WTC11 (cell line): Measurements from ENCODE around the gene MANF. TPM values are rescaled to one million over a fixed set of nuclear protein-coding genes. Genes with fewer than 3 reads are reported as not detected.

Source experiments
- ATAC-seq: fragments of 200-7000 bp; cut with Tn5 transposase; 2 replicates; pipeline ENCODE4 v1.10.0; 2021; ENCODE audit warnings: mild to moderate bottlenecking, moderate library complexity
- CTCF ChIA-PET: fragments of 300-600 bp; sonication (Branson Sonifier 250); formaldehyde crosslinking; loops from one replicate; lab custom pipeline; 2021; ENCODE audit warnings: antibody characterized with exemption; lab: Charles Lee
- POLR2A ChIA-PET: fragments of 350-600 bp; sonication (Branson Sonifier 250); formaldehyde crosslinking; loops from one replicate; lab custom pipeline; 2021; ENCODE audit warnings: antibody characterized with exemption; lab: Charles Lee
- DNase-seq: peaks from one replicate; pipeline ENCODE4 v3.0.0; 2021; ENCODE audit warnings: low spot score
- H3K27ac Mint-ChIP-seq: 2 replicates; pipeline ENCODE4 v1.8.0; 2021; ENCODE audit warnings: mixed read lengths
- H3K27me3 Mint-ChIP-seq: 2 replicates; pipeline ENCODE4 v1.8.0; 2021; ENCODE audit warnings: low read depth, mild to moderate bottlenecking, moderate library complexity, mixed read lengths
- H3K36me3 Mint-ChIP-seq: 2 replicates; pipeline ENCODE4 v1.8.0; 2021; ENCODE audit warnings: mixed read lengths
- H3K4me1 Mint-ChIP-seq: 2 replicates; pipeline ENCODE4 v1.8.0; 2022; ENCODE audit warnings: mixed read lengths
- H3K4me3 Mint-ChIP-seq: 2 replicates; pipeline ENCODE4 v1.8.0; 2021; ENCODE audit warnings: mild to moderate bottlenecking, moderate library complexity, mixed read lengths
- H3K9me3 Mint-ChIP-seq: 2 replicates; pipeline ENCODE4 v1.8.0; 2021; ENCODE audit warnings: mixed read lengths
- AFF4 ChIP-seq: sonication (generic); formaldehyde crosslinking; IDR thresholded peaks from 2 replicates; pipeline ENCODE4 v1.8.1; 2023; ENCODE audit warnings: mild to moderate bottlenecking, missing genetic modification reagents, borderline replicate concordance
- AR ChIP-seq: fragments of 250-450 bp; sonication (Bioruptor Pico); IDR thresholded peaks from 2 replicates; pipeline ENCODE4 v1.9.0; 2021; ENCODE audit warnings: mild to moderate bottlenecking
- ATF1 ChIP-seq: sonication (generic); formaldehyde crosslinking; IDR thresholded peaks from 2 replicates; pipeline ENCODE4 v1.8.1; 2023; ENCODE audit warnings: mild to moderate bottlenecking, moderate library complexity, missing genetic modification reagents
- CBFB ChIP-seq: sonication (generic); formaldehyde crosslinking; IDR thresholded peaks from 2 replicates; pipeline ENCODE4 v1.8.1; 2022; ENCODE audit warnings: mild to moderate bottlenecking, low read depth, missing genetic modification reagents
- CREB1 ChIP-seq: sonication (generic); formaldehyde crosslinking; IDR thresholded peaks from 2 replicates; pipeline ENCODE4 v1.8.0; 2023; ENCODE audit warnings: mild to moderate bottlenecking, missing genetic modification reagents
- CREM ChIP-seq: sonication (generic); formaldehyde crosslinking; IDR thresholded peaks from 2 replicates; pipeline ENCODE4 v1.8.1; 2022; ENCODE audit warnings: mild to moderate bottlenecking, missing genetic modification reagents, moderate library complexity
- ELF4 ChIP-seq: sonication (generic); formaldehyde crosslinking; IDR thresholded peaks from 2 replicates; pipeline ENCODE4 v1.8.1; 2022; ENCODE audit warnings: low read depth, mild to moderate bottlenecking, moderate library complexity, missing genetic modification reagents
- ETV6 ChIP-seq: sonication (generic); formaldehyde crosslinking; IDR thresholded peaks from 2 replicates; pipeline ENCODE4 v1.8.1; 2022; ENCODE audit warnings: mild to moderate bottlenecking, missing genetic modification reagents
- FOXP4 ChIP-seq: sonication (generic); formaldehyde crosslinking; IDR thresholded peaks from 2 replicates; pipeline ENCODE4 v1.8.0; 2022; ENCODE audit warnings: mild to moderate bottlenecking, missing genetic modification reagents
- GABPB1 ChIP-seq: sonication (generic); formaldehyde crosslinking; IDR thresholded peaks from 2 replicates; pipeline ENCODE4 v1.8.1; 2023; ENCODE audit warnings: mild to moderate bottlenecking, missing genetic modification reagents
- MYBL2 ChIP-seq: sonication (generic); formaldehyde crosslinking; IDR thresholded peaks from 2 replicates; pipeline ENCODE4 v1.8.1; 2023; ENCODE audit warnings: mild to moderate bottlenecking, moderate library complexity, missing genetic modification reagents
- NR1H2 ChIP-seq: sonication (generic); formaldehyde crosslinking; IDR thresholded peaks from 2 replicates; pipeline ENCODE4 v1.9.0; 2021; ENCODE audit warnings: mild to moderate bottlenecking, moderate library complexity, missing genetic modification reagents
- OVOL2 ChIP-seq: fragments of 250-450 bp; sonication (Bioruptor Pico); IDR thresholded peaks from 2 replicates; pipeline ENCODE4 v1.9.0; 2021; ENCODE audit warnings: mild to moderate bottlenecking, borderline replicate concordance
- TCF7 ChIP-seq: sonication (generic); formaldehyde crosslinking; IDR thresholded peaks from 2 replicates; pipeline ENCODE4 v1.8.0; 2022; ENCODE audit warnings: mild to moderate bottlenecking, low read depth, missing genetic modification reagents, moderate library complexity
- USF1 ChIP-seq: sonication (generic); formaldehyde crosslinking; IDR thresholded peaks from 2 replicates; pipeline ENCODE4 v1.8.0; 2022; ENCODE audit warnings: mild to moderate bottlenecking, missing genetic modification reagents
- ZBTB21 ChIP-seq: sonication (generic); formaldehyde crosslinking; IDR thresholded peaks from 2 replicates; pipeline ENCODE4 v1.8.1; 2023; ENCODE audit warnings: mild to moderate bottlenecking, missing genetic modification reagents, borderline replicate concordance
- ZNF121 ChIP-seq: sonication (generic); formaldehyde crosslinking; IDR thresholded peaks from 2 replicates; pipeline ENCODE4 v1.8.0; 2023; ENCODE audit warnings: missing genetic modification reagents
- ZNF232 ChIP-seq: sonication (generic); formaldehyde crosslinking; IDR thresholded peaks from 2 replicates; pipeline ENCODE4 v1.8.0; 2022; ENCODE audit warnings: mild to moderate bottlenecking, missing genetic modification reagents
- ZNF423 ChIP-seq: fragments of 250-450 bp; sonication (Bioruptor Pico); IDR thresholded peaks from 2 replicates; pipeline ENCODE4 v2.1.2; 2022; ENCODE audit warnings: mild to moderate bottlenecking, moderate library complexity
- total RNA-seq: library from RNA; stranded (reverse); gene quantifications from 3 replicates; pipeline ENCODE4 v1.2.3, GENCODE V29; 2021
- TF ChIP-seq, protein P1 (sequence below): sonication (generic); formaldehyde crosslinking; IDR thresholded peaks from 2 replicates; pipeline ENCODE4 v1.8.1; 2022; ENCODE audit warnings: mild to moderate bottlenecking, moderate library complexity, missing genetic modification reagents

MANF gene
- total RNA-seq, 1 experiment from 2014 or later: 121 TPM

DNA sequence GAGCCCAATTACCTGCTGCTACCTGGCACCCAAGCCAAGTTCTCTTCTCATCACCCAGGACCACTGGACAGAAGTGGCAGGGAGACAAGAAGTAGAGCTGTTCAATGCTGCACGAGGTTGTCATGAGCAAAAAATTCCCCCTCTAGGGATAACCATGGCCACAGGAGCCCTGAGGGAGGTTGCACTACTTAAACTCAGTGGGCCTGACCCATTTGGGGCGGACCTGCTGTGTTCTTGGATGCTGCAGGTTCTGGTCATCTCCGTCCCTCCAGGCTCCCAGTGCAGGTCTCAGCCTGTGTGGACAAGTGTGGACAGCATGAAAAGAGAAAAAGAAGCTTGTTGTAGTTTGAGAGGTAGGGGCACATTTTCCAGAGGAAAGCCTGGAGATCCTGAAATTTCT, 26.1 kb upstream of the MANF start (continued):
- TF ChIP-seq, protein P1, sequence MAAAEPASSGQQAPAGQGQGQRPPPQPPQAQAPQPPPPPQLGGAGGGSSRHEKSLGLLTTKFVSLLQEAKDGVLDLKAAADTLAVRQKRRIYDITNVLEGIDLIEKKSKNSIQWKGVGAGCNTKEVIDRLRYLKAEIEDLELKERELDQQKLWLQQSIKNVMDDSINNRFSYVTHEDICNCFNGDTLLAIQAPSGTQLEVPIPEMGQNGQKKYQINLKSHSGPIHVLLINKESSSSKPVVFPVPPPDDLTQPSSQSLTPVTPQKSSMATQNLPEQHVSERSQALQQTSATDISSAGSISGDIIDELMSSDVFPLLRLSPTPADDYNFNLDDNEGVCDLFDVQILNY: no peak

DNA sequence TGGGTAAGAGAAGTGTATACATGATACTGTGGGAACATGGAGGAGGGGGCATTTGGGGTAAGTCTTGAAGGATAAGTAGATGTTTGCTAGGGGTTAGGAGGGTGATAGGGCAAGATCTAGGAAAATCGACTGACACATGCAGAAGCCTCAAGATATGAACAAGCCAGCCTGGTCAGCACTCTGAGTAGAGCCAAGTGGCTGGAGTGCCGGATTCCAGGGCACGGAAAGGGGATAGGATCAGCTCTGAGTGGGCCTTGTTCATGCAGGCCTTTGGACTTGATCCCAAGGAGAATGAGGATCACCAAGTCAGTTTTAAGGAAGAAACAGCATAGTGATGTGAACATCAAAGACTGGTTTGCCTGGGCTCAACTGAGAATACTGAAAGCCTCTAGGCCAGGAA, 24.3 kb upstream of the MANF start:
- Mint-ChIP-seq H3K27me3 (no peaks in the 10 kb centered on the region; the same call in 1 of the 2 replicates), H3K27ac (no peak overlapping the region), H3K4me3 (no peak overlapping the region), H3K4me1 (no peaks in the 10 kb centered on the region), H3K36me3 (no peaks in the 10 kb centered on the region), H3K9me3 (peaks cover 9% of the 10 kb centered on the region; the same call in 1 of the 2 replicates)
- ChIA-PET POLR2A (no interaction called here), CTCF (interaction anchor here (0.9 to 1.4 kb wide), 2 partner anchors 11 to 260 kb away, joined by 3 to 7 read pairs; no protein-coding TSS in a partner anchor)
- TF ChIP-seq GABPB1: no peak
- no peak for TF ChIP-seq FOXP4
- TF ChIP-seq USF1 (CRISPR knock-in tag): no peak
- TF ChIP-seq MYBL2 (CRISPR knock-in tag): no peak
- no peak for TF ChIP-seq OVOL2 (CRISPR knock-in tag)
- TF ChIP-seq CREB1 (CRISPR knock-in tag): no peak
- no peak for TF ChIP-seq AR (CRISPR knock-in tag)
- no peak for TF ChIP-seq AFF4 (CRISPR knock-in tag)
- TF ChIP-seq ZNF423 (CRISPR knock-in tag): no peak
- DNase-seq (no peak), ATAC-seq (no peak)

GRCh38 chr3:51361746-51362145, 23.3 kb upstream of the MANF start:
- Mint-ChIP-seq H3K27me3 (no peaks in the 10 kb centered on the region; the same call in 1 of the 2 replicates), H3K4me1 (no peaks in the 10 kb centered on the region), H3K9me3 (peaks cover 12% of the 10 kb centered on the region), H3K27ac (no peak overlapping the region), H3K36me3 (peaks cover 2% of the 10 kb centered on the region), H3K4me3 (no peak overlapping the region)
- no peak for TF ChIP-seq ATF1 (CRISPR knock-in tag)
- no peak for TF ChIP-seq ZBTB21
- no peak for TF ChIP-seq ZNF232 (CRISPR knock-in tag)
- no peak for TF ChIP-seq ELF4 (CRISPR knock-in tag)
- TF ChIP-seq TCF7 (CRISPR knock-in tag): no peak
- TF ChIP-seq CREM (CRISPR knock-in tag): no peak
- TF ChIP-seq ETV6 (CRISPR knock-in tag): no peak
- no peak for TF ChIP-seq ZNF121 (CRISPR knock-in tag)
- TF ChIP-seq CBFB: no peak
- no peak for TF ChIP-seq NR1H2
- no peak for ATAC-seq
- ChIA-PET CTCF (interaction anchor here (0.9 to 1.4 kb wide), 2 partner anchors 10 to 261 kb away, joined by 3 to 7 read pairs; no protein-coding TSS in a partner anchor), POLR2A (no interaction called here)
- no peak for DNase-seq
